Thyroid gland (tissue), 4 donors: ENCODE measurements around the gene ACSF3. TPM values are rescaled to one million over a fixed set of nuclear protein-coding genes. Genes with fewer than 3 reads are reported as not detected.

Experiments used
- DNase-seq, 2 donors: peaks; one replicate each; pipeline ENCODE4 v3.0.0-alpha.2; 2019
- H3K27ac ChIP-seq, 3 donors: fragments of 200-600 bp; sonication (generic); 1 replicate in 2 of 3; 2 replicates in 1 of 3; pipeline ENCODE4 v1.5.1; 2016 to 2019; ENCODE audit warnings: mild to moderate bottlenecking in 1 of 3, moderate library complexity in 1 of 3
- H3K27me3 ChIP-seq: fragments of 200-600 bp; sonication (generic); one replicate; pipeline ENCODE4 v1.5.1; 2019
- H3K36me3 ChIP-seq, 2 donors: fragments of 200-600 bp; sonication (generic); one replicate each; pipeline ENCODE4 v1.5.1; 2016 to 2019
- H3K4me1 ChIP-seq, 2 donors: fragments of 200-600 bp; sonication (generic); one replicate each; pipeline ENCODE4 v1.5.1; 2017 to 2019
- H3K4me3 ChIP-seq, 3 donors: fragments of 200-600 bp; sonication (generic); replicated peaks in 1 of 3; 1 replicate in 2 of 3; 2 replicates in 1 of 3; pipeline ENCODE4 v1.5.1; 2016; ENCODE audit warnings: mild to moderate bottlenecking in 1 of 3
- H3K9me3 ChIP-seq: fragments of 200-600 bp; sonication (generic); one replicate; pipeline ENCODE4 v1.5.1; 2017
- POLR2A ChIP-seq, 2 donors: fragments of 450-650 bp; IDR thresholded peaks; one replicate each; pipeline ENCODE4 v1.6.1; 2017; ENCODE audit warnings: antibody characterized with exemption in 2 of 2, mild to moderate bottlenecking in 2 of 2, moderate library complexity in 1 of 2
- WGBS, 2 donors: methylation state at CpG; one replicate each; pipeline ENCODE4 v1.1.5; 2017; 5-methylcytosine and 5-hydroxymethylcytosine counted together
- intact Hi-C: fragments of 100-400 bp; cut with DNase I; formaldehyde crosslinking; loops from one replicate; pipeline ENCODE4 v1.15.1; 2023
- total RNA-seq, 4 donors: library from RNA; depleted of rRNA; stranded (reverse); fragments of >200 nt; gene quantifications; one replicate each; pipeline ENCODE4 v1.2.3, GENCODE V29; 2016
- TF ChIP-seq, protein P1 (sequence below), 6 experiments: fragments of 200-600 bp in 3 of 6; fragments of 450-650 bp in 3 of 6; sonication (generic) in 3 of 6; IDR thresholded peaks; one replicate each; pipeline ENCODE4 v1.5.1; 2016 to 2019; ENCODE audit warnings: antibody characterized with exemption in 6 of 6, mild to moderate bottlenecking in 2 of 6, inconsistent platforms in 1 of 6, moderate library complexity in 1 of 6

ACSF3 gene
- total RNA-seq, 4 donors from 2014 or later: 30.1 to 51.2 (median 33.4) TPM

GRCh38 chr16:89055313-89055712, 38.3 kb upstream of the ACSF3 start:
- no peaks in the 10 kb centered on the region for H3K4me1 ChIP-seq
- H3K36me3 ChIP-seq: no peaks in the 10 kb centered on the region
- no peaks in the 10 kb centered on the region for H3K27me3 ChIP-seq
- TF ChIP-seq, protein P1, sequence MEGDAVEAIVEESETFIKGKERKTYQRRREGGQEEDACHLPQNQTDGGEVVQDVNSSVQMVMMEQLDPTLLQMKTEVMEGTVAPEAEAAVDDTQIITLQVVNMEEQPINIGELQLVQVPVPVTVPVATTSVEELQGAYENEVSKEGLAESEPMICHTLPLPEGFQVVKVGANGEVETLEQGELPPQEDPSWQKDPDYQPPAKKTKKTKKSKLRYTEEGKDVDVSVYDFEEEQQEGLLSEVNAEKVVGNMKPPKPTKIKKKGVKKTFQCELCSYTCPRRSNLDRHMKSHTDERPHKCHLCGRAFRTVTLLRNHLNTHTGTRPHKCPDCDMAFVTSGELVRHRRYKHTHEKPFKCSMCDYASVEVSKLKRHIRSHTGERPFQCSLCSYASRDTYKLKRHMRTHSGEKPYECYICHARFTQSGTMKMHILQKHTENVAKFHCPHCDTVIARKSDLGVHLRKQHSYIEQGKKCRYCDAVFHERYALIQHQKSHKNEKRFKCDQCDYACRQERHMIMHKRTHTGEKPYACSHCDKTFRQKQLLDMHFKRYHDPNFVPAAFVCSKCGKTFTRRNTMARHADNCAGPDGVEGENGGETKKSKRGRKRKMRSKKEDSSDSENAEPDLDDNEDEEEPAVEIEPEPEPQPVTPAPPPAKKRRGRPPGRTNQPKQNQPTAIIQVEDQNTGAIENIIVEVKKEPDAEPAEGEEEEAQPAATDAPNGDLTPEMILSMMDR (IDR thresholded peaks at IDR 0.05): no peak
- no peak for TF ChIP-seq POLR2A (IDR thresholded peaks at IDR 0.05)
- no peaks in the 10 kb centered on the region for H3K9me3 ChIP-seq
- intact Hi-C loops: no loop called here
- DNase-seq: no peak
- no peak overlapping the region for H3K27ac ChIP-seq
- H3K4me3 ChIP-seq: no peak overlapping the region
- 93% methylated on average over 3 of the region's 15 CpGs; no CpG with 5 or more reads in 1 of the 2 donors for WGBS, 2 donors

DNA sequence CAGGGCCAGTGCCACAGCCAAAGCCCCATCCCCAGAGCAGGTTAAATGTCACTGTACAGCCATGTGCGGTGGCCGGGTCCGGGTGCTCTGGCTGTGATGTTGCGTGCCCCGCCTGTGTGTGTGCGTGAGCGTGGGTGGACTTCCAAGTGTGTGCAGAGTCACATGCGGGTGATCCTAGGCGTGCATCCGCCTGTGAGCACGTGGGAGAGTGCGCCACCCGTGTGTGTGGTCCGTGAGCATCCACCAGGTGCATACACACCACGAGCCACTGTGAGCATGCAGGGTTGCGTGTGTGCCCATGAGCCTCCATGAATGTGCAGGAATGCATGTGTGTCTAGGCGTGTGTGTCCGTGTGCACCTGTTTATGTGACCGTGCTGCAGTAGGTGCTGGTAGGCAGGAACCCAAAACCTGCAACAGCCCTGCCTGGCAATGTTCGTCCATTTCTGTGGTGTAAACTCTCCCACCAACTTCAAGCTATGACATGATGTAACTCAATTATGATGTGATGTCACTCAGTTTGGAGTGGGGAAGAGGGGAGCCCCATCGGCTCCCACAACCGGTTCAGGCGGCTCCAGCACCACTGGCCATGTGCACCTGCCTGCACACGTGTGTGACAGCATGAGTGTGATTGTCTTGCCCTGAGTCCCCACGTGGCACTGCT, 37.6 kb upstream of the ACSF3 start:
- no peak for DNase-seq
- H3K27ac ChIP-seq: no peak overlapping the region
- intact Hi-C loops: no loop called here
- no peaks in the 10 kb centered on the region for H3K4me1 ChIP-seq
- H3K36me3 ChIP-seq: no peaks in the 10 kb centered on the region
- no peaks in the 10 kb centered on the region for H3K9me3 ChIP-seq
- H3K4me3 ChIP-seq: no peak overlapping the region
- WGBS, 2 donors: 83 to 86% methylated on average over 12 to 18 of the region's 25 CpGs
- no peaks in the 10 kb centered on the region for H3K27me3 ChIP-seq
- TF ChIP-seq POLR2A (IDR thresholded peaks at IDR 0.05): no peak
- TF ChIP-seq, protein P1 (IDR thresholded peaks at IDR 0.05): no peak

- intact Hi-C loops: no loop called here
- H3K27me3 ChIP-seq: no peaks in the 10 kb centered on the region
- no peaks in the 10 kb centered on the region for H3K4me1 ChIP-seq
- no peaks in the 10 kb centered on the region for H3K36me3 ChIP-seq
- no peak overlapping the region for H3K27ac ChIP-seq
- no peak for DNase-seq
- H3K4me3 ChIP-seq: no peak overlapping the region
- 89% methylated on average over 6 of the region's 11 CpGs; no CpG with 5 or more reads in 1 of the 2 donors for WGBS, 2 donors
- H3K9me3 ChIP-seq: no peaks in the 10 kb centered on the region
- TF ChIP-seq POLR2A (IDR thresholded peaks at IDR 0.05): no peak
- TF ChIP-seq, protein P1 (IDR thresholded peaks at IDR 0.05): no peak
These were observed 37.1 kb upstream of the ACSF3 start for GRCh38 chr16:89056592-89056991.

DNA sequence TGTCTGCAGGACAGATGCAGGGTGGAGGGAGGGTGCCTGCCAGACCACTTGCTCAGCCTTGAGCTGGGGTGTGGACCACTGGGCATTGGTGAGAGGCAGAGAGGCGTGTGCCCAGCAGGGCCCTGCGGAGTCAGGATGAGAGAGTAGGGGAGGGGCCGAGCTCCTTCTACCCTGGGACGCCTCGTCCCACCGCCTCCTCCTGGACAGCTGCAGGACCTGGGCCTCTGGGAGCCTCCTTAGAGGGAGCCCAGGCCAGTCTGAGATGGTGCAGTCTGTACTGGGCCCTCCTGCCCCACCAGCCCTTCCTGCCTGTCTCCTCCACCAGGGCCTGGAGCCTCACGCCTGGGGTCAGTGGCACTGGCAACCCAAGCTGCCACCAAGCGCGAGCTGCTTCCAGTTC, 35.9 kb upstream of the ACSF3 start:
- Histone ChIP-seq H3K36me3 (no peaks in the 10 kb centered on the region), H3K4me3 (no peak overlapping the region), H3K4me1 (no peaks in the 10 kb centered on the region), H3K27me3 (no peaks in the 10 kb centered on the region), H3K27ac (no peak overlapping the region), H3K9me3 (no peaks in the 10 kb centered on the region)
- TF ChIP-seq, protein P1 (IDR thresholded peaks at IDR 0.05): no peak
- TF ChIP-seq POLR2A (IDR thresholded peaks at IDR 0.05): no peak
- 47 to 74% methylated on average over 4 to 9 of the region's 9 CpGs for WGBS, 2 donors
- intact Hi-C loops: no loop called here
- DNase-seq: no peak

- DNase-seq: no peak
- intact Hi-C loops: no loop called here
- 95 to 98% methylated on average over 9 of the region's 9 CpGs for WGBS, 2 donors
These were observed 34.8 kb upstream of the ACSF3 start for GRCh38 chr16:89058812-89059211.

More at GRCh38 chr16:89058812-89059211, 34.8 kb upstream of the ACSF3 start:
- no peak overlapping the region for H3K27ac ChIP-seq
- TF ChIP-seq, protein P1 (IDR thresholded peaks at IDR 0.05): no peak
- TF ChIP-seq POLR2A (IDR thresholded peaks at IDR 0.05): no peak
- H3K27me3 ChIP-seq: no peaks in the 10 kb centered on the region
- H3K4me3 ChIP-seq: no peak overlapping the region
- no peaks in the 10 kb centered on the region for H3K9me3 ChIP-seq
- H3K36me3 ChIP-seq: no peaks in the 10 kb centered on the region
- no peaks in the 10 kb centered on the region for H3K4me1 ChIP-seq
